GM19324 (cell line): ENCODE measurements around the gene HOXC9.

ENCODE experiments used
- ATAC-seq: cut with Tn5 transposase; IDR thresholded peaks from one replicate; pipeline ENCODE4 v1.9.1; 2021; ENCODE audit warnings: mild to moderate bottlenecking, moderate library complexity; ENCODE audit not compliant: unreplicated experiment, low FRiP score

Gene HOXC9

GRCh38 chr12:53986686-53987483 lies 13.1 kb upstream of the HOXC9 start:
- ATAC-seq, result no peak

GRCh38 chr12:53987787-53988230 lies 12.2 kb upstream of the HOXC9 start:
- ATAC-seq, result no peak

- ATAC-seq, result no peak
These were observed 11.3 kb upstream of the HOXC9 start for GRCh38 chr12:53988541-53989226.

GRCh38 chr12:53989227-53990113 lies 10.5 kb upstream of the HOXC9 start:
- no peak for ATAC-seq

- ATAC-seq, result no peak
These were observed 9.5 kb upstream of the HOXC9 start for GRCh38 chr12:53990311-53991076.

- ATAC-seq, result no peak
These were observed 8.9 kb upstream of the HOXC9 start for GRCh38 chr12:53991077-53991460.

GRCh38 chr12:53992377-53992889 lies 7.5 kb upstream of the HOXC9 start:
- no peak for ATAC-seq

GRCh38 chr12:53993162-53994008 lies 6.6 kb upstream of the HOXC9 start:
- no peak for ATAC-seq

- ATAC-seq, result no peak
These were observed 6.0 kb upstream of the HOXC9 start for GRCh38 chr12:53994009-53994263.

- no peak for ATAC-seq
These were observed 5.5 kb upstream of the HOXC9 start for GRCh38 chr12:53994264-53995001.

GRCh38 chr12:53995002-53995377 lies 5.0 kb upstream of the HOXC9 start:
- ATAC-seq, result no peak

GRCh38 chr12:53995378-53996239 lies 4.4 kb upstream of the HOXC9 start:
- no peak for ATAC-seq

- ATAC-seq, result no peak
These were observed 3.4 kb upstream of the HOXC9 start for GRCh38 chr12:53996240-53997203.

- no peak for ATAC-seq
These were observed 2.5 kb upstream of the HOXC9 start for GRCh38 chr12:53997204-53998109.

- no peak for ATAC-seq
These were observed 1.7 kb upstream of the HOXC9 start for GRCh38 chr12:53998110-53998899.
